ENCODE measurements around the gene MAP2K1.

Gene MAP2K1

GRCh38 chr15:66508293-66508883, 121.7 kb downstream of the MAP2K1 start:
- DNase-seq: no peak

GRCh38 chr15:66514586-66514985, 127.9 kb downstream of the MAP2K1 start:
- DNase-seq: no peak

- no peak for DNase-seq
Observed at GRCh38 chr15:66515901-66516322, 129.2 kb downstream of the MAP2K1 start.

- DNase-seq: no peak
Observed at GRCh38 chr15:66523926-66524325, 137.2 kb downstream of the MAP2K1 start.

- no peak for DNase-seq
Observed at GRCh38 chr15:66524838-66525237, 138.1 kb downstream of the MAP2K1 start.

GRCh38 chr15:66535056-66535455, 148.3 kb downstream of the MAP2K1 start:
- DNase-seq: no peak
